ENCODE data around the gene GM2A.

DNA sequence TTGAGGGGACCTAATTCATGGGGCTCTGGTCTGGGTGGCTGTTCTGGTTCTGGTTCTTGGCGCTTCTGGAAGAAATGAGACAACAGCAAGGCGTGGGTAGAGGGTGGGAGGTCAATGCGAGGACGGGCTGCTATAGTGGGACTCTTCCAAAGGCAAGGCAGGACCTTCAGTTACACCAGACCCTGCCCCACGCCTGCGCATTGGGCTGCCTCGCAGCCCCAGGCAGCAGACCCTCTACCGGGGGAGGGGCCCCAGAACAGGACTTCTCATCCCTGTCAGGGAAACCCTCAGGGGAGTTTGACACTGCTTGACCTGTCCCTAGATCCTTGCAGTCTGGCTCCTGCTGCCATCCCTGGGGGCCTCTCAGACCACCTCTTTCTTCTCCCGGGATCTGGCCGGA, 47.6 kb upstream of the GM2A start:
- TF ChIP-seq EZH2 (IDR thresholded peaks at IDR 0.05; ENCODE audit: borderline replicate concordance, insufficient read depth, low read depth, low read length, poor library complexity, severe bottlenecking) (no peak), CTCF (IDR thresholded peaks at IDR 0.05) (no peak)

Measured in B cell (primary cell).